T-helper 2 cell (primary cell): Measurements from ENCODE around the gene PARD3.

Experiments
- DNase-seq, 5 experiments: peaks; one replicate each; pipeline versions ENCODE4 v3.0.0 to v3.0.0-alpha.2; 2012 to 2022

Gene PARD3

GRCh38 chr10:34111179-34111578, 703.9 kb downstream of the PARD3 start:
- DNase-seq, result no peak

- no peak for DNase-seq
Measured at GRCh38 chr10:34109952-34110702, 705.0 kb downstream of the PARD3 start.

- DNase-seq, result no peak
Measured at GRCh38 chr10:34109495-34109894, 705.6 kb downstream of the PARD3 start.

- DNase-seq, result no peak
Measured at GRCh38 chr10:34107626-34108516, 707.2 kb downstream of the PARD3 start.

- no peak for DNase-seq
Measured at GRCh38 chr10:34106356-34106885, 708.7 kb downstream of the PARD3 start.

GRCh38 chr10:34104829-34105572, 710.1 kb downstream of the PARD3 start:
- DNase-seq, result no peak

GRCh38 chr10:34102893-34103506, 712.1 kb downstream of the PARD3 start:
- no peak for DNase-seq

GRCh38 chr10:34102237-34102673, 712.8 kb downstream of the PARD3 start:
- DNase-seq, result no peak

GRCh38 chr10:34101001-34101400, 714.1 kb downstream of the PARD3 start:
- no peak for DNase-seq

GRCh38 chr10:34098821-34099567, 716.1 kb downstream of the PARD3 start:
- DNase-seq, result no peak

GRCh38 chr10:34097682-34098081, 717.4 kb downstream of the PARD3 start:
- DNase-seq, result no peak

- DNase-seq, result no peak
Measured at GRCh38 chr10:34094961-34095360, 720.1 kb downstream of the PARD3 start.

GRCh38 chr10:34094146-34094696, 720.9 kb downstream of the PARD3 start:
- DNase-seq, result no peak

- no peak for DNase-seq
Measured at GRCh38 chr10:34092891-34093290, 722.2 kb downstream of the PARD3 start.

- DNase-seq, result no peak
Measured at GRCh38 chr10:34091635-34092195, 723.4 kb downstream of the PARD3 start.

GRCh38 chr10:34089253-34089652, 725.8 kb downstream of the PARD3 start:
- no peak for DNase-seq

GRCh38 chr10:34088208-34088794, 726.8 kb downstream of the PARD3 start:
- DNase-seq, result no peak

- DNase-seq, result no peak
Measured at GRCh38 chr10:34087095-34087418, 728.0 kb downstream of the PARD3 start.

- DNase-seq, result no peak
Measured at GRCh38 chr10:34083567-34083966, 731.5 kb downstream of the PARD3 start.

GRCh38 chr10:34081948-34082347, 733.1 kb downstream of the PARD3 start:
- no peak for DNase-seq

GRCh38 chr10:34081347-34081743, 733.8 kb downstream of the PARD3 start:
- no peak for DNase-seq
